GM23338 (cell line): ENCODE results near the gene CYBRD1. TPM values are rescaled to one million over a fixed set of nuclear protein-coding genes. Genes with fewer than 3 reads are reported as not detected.
A peak's percentile ranks its signal among the peaks of the same experiment; 100 is the strongest.

Source experiments
- ATAC-seq: fragments of 200-7000 bp; cut with Tn5 transposase; 3 replicates; pipeline ENCODE4 v1.9.1; 2020
- DNase-seq: peaks from one replicate; pipeline ENCODE4 v3.0.0-alpha.2; 2015; ENCODE audit warnings: low spot score
- H2AFZ ChIP-seq: fragments of 200-600 bp; sonication (generic); 2 replicates; pipeline ENCODE4 v1.8.0; 2016; ENCODE audit warnings: antibody characterized with exemption, mild to moderate bottlenecking, moderate library complexity
- H3F3A ChIP-seq: fragments of 200-600 bp; sonication (generic); replicated peaks from 2 replicates; pipeline ENCODE4 v1.8.0; 2017; ENCODE audit warnings: antibody characterized with exemption, mixed run types, low read depth
- H3K27ac ChIP-seq: fragments of 200-600 bp; sonication (generic); 2 replicates; pipeline ENCODE4 v1.6.1; 2016; ENCODE audit warnings: low read depth
- H3K27me3 ChIP-seq: fragments of 200-600 bp; sonication (generic); 2 replicates; pipeline ENCODE4 v1.8.0; 2016; ENCODE audit warnings: mild to moderate bottlenecking, mixed run types, moderate library complexity; ENCODE audit not compliant: insufficient read depth
- H3K36me3 ChIP-seq: fragments of 200-600 bp; sonication (generic); 2 replicates; pipeline ENCODE4 v1.8.0; 2016; ENCODE audit warnings: mild to moderate bottlenecking; ENCODE audit not compliant: insufficient read depth
- H3K4me1 ChIP-seq: fragments of 200-600 bp; sonication (generic); 2 replicates; pipeline ENCODE4 v1.8.0; 2016; ENCODE audit warnings: mild to moderate bottlenecking, moderate library complexity; ENCODE audit not compliant: insufficient read depth
- H3K4me2 ChIP-seq: fragments of 200-600 bp; sonication (generic); 2 replicates; pipeline ENCODE4 v1.7.1; 2017; ENCODE audit warnings: mixed run types
- H3K4me3 ChIP-seq: fragments of 200-600 bp; sonication (generic); 2 replicates; pipeline ENCODE4 v1.6.1; 2016; ENCODE audit warnings: mixed run types
- H3K79me2 ChIP-seq: fragments of 200-600 bp; sonication (generic); replicated peaks from 2 replicates; pipeline ENCODE4 v1.8.0; 2017; ENCODE audit warnings: mild to moderate bottlenecking; ENCODE audit not compliant: insufficient read depth
- H3K9me2 ChIP-seq: fragments of 200-600 bp; sonication (generic); 2 replicates; pipeline ENCODE4 v1.8.0; 2017; ENCODE audit not compliant: insufficient read depth
- H4K20me1 ChIP-seq: fragments of 200-600 bp; sonication (generic); replicated peaks from 2 replicates; pipeline ENCODE4 v1.8.0; 2017; ENCODE audit warnings: mild to moderate bottlenecking; ENCODE audit not compliant: insufficient read depth
- H3K27ac Mint-ChIP-seq: 2 replicates; pipeline ENCODE4 v1.8.0; 2020; ENCODE audit warnings: inconsistent platforms, mild to moderate bottlenecking, moderate library complexity, mixed read lengths
- H3K27me3 Mint-ChIP-seq: 3 replicates; pipeline ENCODE4 v1.8.0; 2022; ENCODE audit warnings: low read depth, mild to moderate bottlenecking, moderate library complexity, mixed read lengths, inconsistent platforms; ENCODE audit not compliant: insufficient read depth, poor library complexity
- H3K36me3 Mint-ChIP-seq: 3 replicates; pipeline ENCODE4 v1.8.0; 2021; ENCODE audit warnings: low read depth, mild to moderate bottlenecking, inconsistent platforms, moderate library complexity, mixed read lengths
- H3K4me1 Mint-ChIP-seq: 3 replicates; pipeline ENCODE4 v1.8.0; 2020; ENCODE audit warnings: mild to moderate bottlenecking, inconsistent platforms, mixed read lengths
- H3K4me3 Mint-ChIP-seq: 3 replicates; pipeline ENCODE4 v1.8.0; 2021; ENCODE audit warnings: moderate library complexity, mild to moderate bottlenecking, inconsistent platforms, mixed read lengths
- H3K9me3 Mint-ChIP-seq: 3 replicates; pipeline ENCODE4 v1.8.0; 2020; ENCODE audit warnings: moderate library complexity, mild to moderate bottlenecking, inconsistent platforms, mixed read lengths
- CREB1 ChIP-seq: fragments of 250-450 bp; sonication (Bioruptor Pico); IDR thresholded peaks from 2 replicates; pipeline ENCODE4 v1.5.0; 2020; ENCODE audit warnings: low read depth, mild to moderate bottlenecking, moderate library complexity
- CTCF ChIP-seq, 2 experiments: fragments of 200-600 bp in 1 of 2; sonication (generic) in 1 of 2; conservative IDR thresholded peaks; 2 replicates each; pipeline versions ENCODE4 v1.5.1 to v1.6.1; 2016 to 2017; ENCODE audit warnings: antibody characterized with exemption in 2 of 2, low read depth in 2 of 2, mild to moderate bottlenecking in 2 of 2, moderate library complexity in 1 of 2
- EZH2 ChIP-seq: fragments of 200-600 bp; sonication (generic); IDR thresholded peaks from one replicate; pipeline ENCODE4 v1.8.0; 2017; ENCODE audit warnings: antibody characterized with exemption, mild to moderate bottlenecking, low read depth; ENCODE audit not compliant: unreplicated experiment
- EZH2phosphoT487 ChIP-seq: fragments of 200-600 bp; sonication (generic); IDR thresholded peaks from one replicate; pipeline ENCODE4 v1.8.1; 2018; ENCODE audit warnings: antibody characterized with exemption; ENCODE audit not compliant: unreplicated experiment
- JUNB ChIP-seq: IDR thresholded peaks from one replicate; pipeline ENCODE4 v1.6.1; 2016; ENCODE audit warnings: antibody characterized with exemption; ENCODE audit not compliant: unreplicated experiment
- NANOG ChIP-seq: IDR thresholded peaks from 2 replicates; pipeline ENCODE4 v1.6.1; 2016; ENCODE audit warnings: antibody characterized with exemption, borderline replicate concordance
- REST ChIP-seq: IDR thresholded peaks from one replicate; pipeline ENCODE4 v1.6.1; 2018; ENCODE audit warnings: antibody characterized with exemption; ENCODE audit not compliant: unreplicated experiment
- STAT1 ChIP-seq: IDR thresholded peaks from one replicate; pipeline ENCODE4 v1.6.1; 2016; ENCODE audit warnings: antibody characterized with exemption; ENCODE audit not compliant: unreplicated experiment
- ZNF114 ChIP-seq: fragments of 250-450 bp; sonication (Bioruptor Pico); IDR thresholded peaks from 2 replicates; pipeline ENCODE4 v1.5.0; 2020; ENCODE audit warnings: mild to moderate bottlenecking, moderate library complexity
- ZNF331 ChIP-seq: fragments of 250-450 bp; sonication (Bioruptor Pico); IDR thresholded peaks from 2 replicates; pipeline ENCODE4 v1.5.0; 2020; ENCODE audit warnings: low read depth, mild to moderate bottlenecking, moderate library complexity
- ZNF462 ChIP-seq: fragments of 250-450 bp; sonication (Bioruptor Pico); IDR thresholded peaks from 2 replicates; pipeline ENCODE4 v1.5.0; 2020; ENCODE audit warnings: mild to moderate bottlenecking, moderate library complexity
- polyA plus RNA-seq: library from polyadenylated mRNA; unstranded; fragments of >200 nt; fragmentation: Nextera tagmentation; extraction: Ambion mirVana; gene quantifications from 2 replicates; pipeline ENCODE4 v1.2.1, GENCODE V29; 2016
- total RNA-seq: library from RNA; depleted of rRNA; stranded (reverse); fragments of >200 nt; shearing (Covaris generic); gene quantifications from 2 replicates; pipeline ENCODE4 v1.2.3, GENCODE V29; 2014
- TF ChIP-seq, protein P1 (sequence below): IDR thresholded peaks from 2 replicates; pipeline ENCODE4 v1.6.1; 2016; ENCODE audit warnings: antibody characterized with exemption

The CYBRD1 gene
- total and polyA plus RNA-seq, 2 experiments from 2014 or later = 3.4 to 5.3 TPM

- H3K27ac ChIP-seq = no peak overlapping the region
- Mint-ChIP-seq H3K36me3 (no peaks in the 10 kb centered on the region), H3K27ac (no peak overlapping the region), H3K4me1 (no peaks in the 10 kb centered on the region), H3K4me3 (no peak overlapping the region), H3K9me3 (no peaks in the 10 kb centered on the region), H3K27me3 (peaks cover 10% of the 10 kb centered on the region)
- H3K79me2 ChIP-seq = no peaks in the 10 kb centered on the region
- no peak overlapping the region for H3K4me2 ChIP-seq
- TF ChIP-seq ZNF114 (CRISPR knock-in tag) (no peak), JUNB (no peak), CREB1 (no peak), STAT1 (no peak), EZH2 (no peak), REST (no peak), NANOG (no peak), CTCF (conservative IDR thresholded peaks at IDR 0.05; ENCODE audit: low read depth in 2 of 2) (no peak), EZH2phosphoT487 (no peak), ZNF462 (CRISPR knock-in tag) (no peak), ZNF331 (CRISPR knock-in tag) (no peak)
- TF ChIP-seq, protein P1, sequence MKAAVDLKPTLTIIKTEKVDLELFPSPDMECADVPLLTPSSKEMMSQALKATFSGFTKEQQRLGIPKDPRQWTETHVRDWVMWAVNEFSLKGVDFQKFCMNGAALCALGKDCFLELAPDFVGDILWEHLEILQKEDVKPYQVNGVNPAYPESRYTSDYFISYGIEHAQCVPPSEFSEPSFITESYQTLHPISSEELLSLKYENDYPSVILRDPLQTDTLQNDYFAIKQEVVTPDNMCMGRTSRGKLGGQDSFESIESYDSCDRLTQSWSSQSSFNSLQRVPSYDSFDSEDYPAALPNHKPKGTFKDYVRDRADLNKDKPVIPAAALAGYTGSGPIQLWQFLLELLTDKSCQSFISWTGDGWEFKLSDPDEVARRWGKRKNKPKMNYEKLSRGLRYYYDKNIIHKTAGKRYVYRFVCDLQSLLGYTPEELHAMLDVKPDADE = no peak
- no peaks in the 10 kb centered on the region for H3K9me2 ChIP-seq
- no peaks in the 10 kb centered on the region for H3K4me1 ChIP-seq
- no peak for DNase-seq
- no peak overlapping the region for H3K4me3 ChIP-seq
- H3K36me3 ChIP-seq = no peaks in the 10 kb centered on the region
- H2AFZ ChIP-seq = peak overlapping the region; percentile 69; the same call in 1 of the 2 replicates
- no peak for ATAC-seq
- H4K20me1 ChIP-seq = no peaks in the 10 kb centered on the region
- no peaks in the 10 kb centered on the region for H3F3A ChIP-seq
- H3K27me3 ChIP-seq = no peaks in the 10 kb centered on the region
These were observed 77.9 kb downstream of the CYBRD1 start for GRCh38 chr2:171600126-171600525.
